ENCODE measurements around the gene EYS. TPM values are rescaled to one million over a fixed set of nuclear protein-coding genes. Genes with fewer than 3 reads are reported as not detected.
A peak's percentile ranks its signal among the peaks of the same experiment; 100 is the strongest.

EYS gene
- total RNA-seq, 1 experiment from 2014 or later: not detected

DNA sequence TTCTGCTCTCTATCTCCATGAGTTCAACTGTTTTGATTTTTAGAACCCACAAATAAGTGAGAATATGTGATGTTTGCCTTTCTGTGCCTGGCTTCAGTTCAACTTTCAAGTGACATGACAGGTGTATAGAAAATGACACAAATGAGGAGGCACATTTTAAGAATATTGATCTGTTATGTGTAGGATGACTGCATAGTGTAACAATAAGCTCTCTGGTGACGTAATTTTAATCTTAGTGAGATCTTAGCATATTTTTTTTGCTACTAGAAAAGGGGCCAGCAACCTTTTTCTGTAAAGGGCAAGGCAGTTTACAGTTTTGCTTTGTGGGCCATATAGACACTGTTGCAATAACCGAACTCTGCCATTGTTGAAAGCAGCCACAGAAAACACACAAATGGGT lies 1941.2 kb downstream of the EYS start:
- H3K4me3 ChIP-seq (ENCODE audit: low read depth, low read length): no peak overlapping the region
- BruUV-seq (replicated peaks): no TSS peak
- intact Hi-C loops (cut with micrococcal nuclease; ENCODE audit: unreplicated experiment): no loop called here
- no peaks in the 10 kb centered on the region for H3K4me1 ChIP-seq
- no peaks in the 10 kb centered on the region for H3K27me3 ChIP-seq (replicated peaks; ENCODE audit: control insufficient read depth, insufficient read depth, low read length)
- H3K36me3 Mint-ChIP-seq (ENCODE audit: insufficient read depth, unreplicated experiment): no peaks in the 10 kb centered on the region
- POLR2A ChIA-PET: no interaction called here
- no peak overlapping the region for H3K4me3 Mint-ChIP-seq (ENCODE audit: unreplicated experiment)
- no peaks in the 10 kb centered on the region for H3K27me3 Mint-ChIP-seq (ENCODE audit: insufficient read depth, unreplicated experiment)
- no peak for DNase-seq
- no peaks in the 10 kb centered on the region for H3K4me1 Mint-ChIP-seq (ENCODE audit: low read depth, unreplicated experiment)
- H3K27ac Mint-ChIP-seq (ENCODE audit: unreplicated experiment): no peak overlapping the region
- H3K36me3 ChIP-seq (ENCODE audit: control insufficient read depth, insufficient read depth, low read length): no peaks in the 10 kb centered on the region
- no peaks in the 10 kb centered on the region for H3K9me3 Mint-ChIP-seq (ENCODE audit: unreplicated experiment)
- TF ChIP-seq CTCF (IDR thresholded peaks at IDR 0.05; ENCODE audit: insufficient read depth in 1 of 2, low read depth in 1 of 2, low read length in 1 of 2, severe bottlenecking in 1 of 2, unreplicated experiment in 1 of 2): no peak
- CTCF ChIA-PET: no interaction called here
- H3K9me3 ChIP-seq: no peaks in the 10 kb centered on the region

- Mint-ChIP-seq H3K9me3 (ENCODE audit: unreplicated experiment) (no peaks in the 10 kb centered on the region), H3K27ac (ENCODE audit: unreplicated experiment) (no peak overlapping the region), H3K4me3 (ENCODE audit: unreplicated experiment) (no peak overlapping the region), H3K4me1 (ENCODE audit: low read depth, unreplicated experiment) (no peaks in the 10 kb centered on the region), H3K27me3 (ENCODE audit: insufficient read depth, unreplicated experiment) (no peaks in the 10 kb centered on the region), H3K36me3 (ENCODE audit: insufficient read depth, unreplicated experiment) (no peaks in the 10 kb centered on the region)
- H3K9me3 ChIP-seq: no peaks in the 10 kb centered on the region
- CTCF ChIA-PET: interaction anchor here (0.6 to 1.6 kb wide), 7 partner anchors 38 to 457 kb away, joined by 3 to 35 read pairs (median 4); no protein-coding TSS in a partner anchor
- no peaks in the 10 kb centered on the region for H3K36me3 ChIP-seq (ENCODE audit: control insufficient read depth, insufficient read depth, low read length)
- TF ChIP-seq CTCF (IDR thresholded peaks at IDR 0.05; ENCODE audit: insufficient read depth in 1 of 2, low read depth in 1 of 2, low read length in 1 of 2, severe bottlenecking in 1 of 2, unreplicated experiment in 1 of 2): peak; percentile 29 to 44
- H3K4me3 ChIP-seq (ENCODE audit: low read depth, low read length): no peak overlapping the region
- no peaks in the 10 kb centered on the region for H3K27me3 ChIP-seq (replicated peaks; ENCODE audit: control insufficient read depth, insufficient read depth, low read length)
- POLR2A ChIA-PET: no interaction called here
- intact Hi-C loops (cut with micrococcal nuclease; ENCODE audit: unreplicated experiment): loop anchor here (1.0 kb wide), 4 partner anchors 166 to 457 kb away; no protein-coding TSS in a partner anchor
- BruUV-seq (replicated peaks): no TSS peak
- DNase-seq: peak in 1 of 2 experiments; percentile 36
- H3K4me1 ChIP-seq: no peaks in the 10 kb centered on the region
These were observed 1942.6 kb downstream of the EYS start for GRCh38 chr6:63764318-63764916.

DNA sequence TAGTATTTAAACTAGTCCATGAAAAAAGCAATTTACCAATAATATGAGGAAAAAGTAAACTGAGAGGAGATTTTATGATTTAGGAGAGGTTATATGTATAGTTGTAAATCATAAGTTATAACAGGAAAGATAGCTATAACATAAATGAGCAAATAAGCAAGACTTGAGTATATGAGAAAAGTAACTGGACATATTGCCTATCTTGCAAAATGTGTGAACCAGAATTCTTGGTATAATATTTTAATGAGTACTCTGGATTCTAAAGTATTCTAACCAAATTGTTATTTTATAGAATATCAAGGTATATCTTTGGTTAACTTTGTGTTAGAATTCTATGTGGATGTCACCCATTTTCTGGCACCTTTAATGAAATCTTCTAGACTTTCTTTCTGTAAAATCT lies 1946.8 kb downstream of the EYS start:
- DNase-seq: no peak
- H3K9me3 Mint-ChIP-seq (ENCODE audit: unreplicated experiment): no peaks in the 10 kb centered on the region
- no TSS peak for BruUV-seq (replicated peaks)
- intact Hi-C loops (cut with micrococcal nuclease; ENCODE audit: unreplicated experiment): no loop called here
- Histone ChIP-seq H3K4me1 (no peaks in the 10 kb centered on the region), H3K36me3 (ENCODE audit: control insufficient read depth, insufficient read depth, low read length) (no peaks in the 10 kb centered on the region), H3K4me3 (ENCODE audit: low read depth, low read length) (no peak overlapping the region), H3K9me3 (no peaks in the 10 kb centered on the region), H3K27me3 (replicated peaks; ENCODE audit: control insufficient read depth, insufficient read depth, low read length) (no peaks in the 10 kb centered on the region)
- CTCF ChIA-PET: interaction anchor here (1.7 kb wide), 1 partner anchor 57 kb away, joined by 5 read pairs; no protein-coding TSS in a partner anchor
- H3K27me3 Mint-ChIP-seq (ENCODE audit: insufficient read depth, unreplicated experiment): no peaks in the 10 kb centered on the region
- TF ChIP-seq CTCF (IDR thresholded peaks at IDR 0.05; ENCODE audit: insufficient read depth in 1 of 2, low read depth in 1 of 2, low read length in 1 of 2, severe bottlenecking in 1 of 2, unreplicated experiment in 1 of 2): no peak
- H3K4me1 Mint-ChIP-seq (ENCODE audit: low read depth, unreplicated experiment): no peaks in the 10 kb centered on the region
- no peaks in the 10 kb centered on the region for H3K36me3 Mint-ChIP-seq (ENCODE audit: insufficient read depth, unreplicated experiment)
- no peak overlapping the region for H3K27ac Mint-ChIP-seq (ENCODE audit: unreplicated experiment)
- POLR2A ChIA-PET: no interaction called here
- no peak overlapping the region for H3K4me3 Mint-ChIP-seq (ENCODE audit: unreplicated experiment)

Measured in Caco-2 (cell line).